Measurements from ENCODE around the gene C11orf65.
"Not testable (repeated sequence)": the region's sequence is repeated elsewhere in the genome, so short reads cannot be mapped to it uniquely, and the experiment has no call there.

The C11orf65 gene

DNA sequence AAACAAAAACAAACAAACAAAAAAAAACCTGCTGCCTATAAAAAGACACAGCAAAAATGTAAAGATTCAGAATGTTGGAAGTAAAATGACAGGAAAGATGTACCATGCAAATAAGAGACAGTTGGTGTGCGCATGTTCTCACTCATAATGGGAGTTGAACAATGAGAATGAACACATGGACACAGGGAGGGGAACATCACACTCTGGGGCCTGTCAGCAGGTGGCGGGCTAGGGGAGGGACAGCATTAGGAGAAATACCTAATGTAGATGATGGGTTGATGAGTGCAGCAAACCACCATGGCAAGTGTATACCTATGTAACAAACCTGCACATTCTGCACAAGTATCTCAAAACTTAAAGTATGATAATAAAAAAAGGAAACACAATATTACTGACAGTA lies 49.8 kb downstream of the C11orf65 start:
- not testable (repeated sequence) for H3K9me3 ChIP-seq; H3K4me1 ChIP-seq; H3K27me3 ChIP-seq; H3K4me3 ChIP-seq (ENCODE audit: low read depth, low read length); H3K36me3 ChIP-seq
- peak; percentile 54 for DNase-seq
- TF ChIP-seq, protein P1, sequence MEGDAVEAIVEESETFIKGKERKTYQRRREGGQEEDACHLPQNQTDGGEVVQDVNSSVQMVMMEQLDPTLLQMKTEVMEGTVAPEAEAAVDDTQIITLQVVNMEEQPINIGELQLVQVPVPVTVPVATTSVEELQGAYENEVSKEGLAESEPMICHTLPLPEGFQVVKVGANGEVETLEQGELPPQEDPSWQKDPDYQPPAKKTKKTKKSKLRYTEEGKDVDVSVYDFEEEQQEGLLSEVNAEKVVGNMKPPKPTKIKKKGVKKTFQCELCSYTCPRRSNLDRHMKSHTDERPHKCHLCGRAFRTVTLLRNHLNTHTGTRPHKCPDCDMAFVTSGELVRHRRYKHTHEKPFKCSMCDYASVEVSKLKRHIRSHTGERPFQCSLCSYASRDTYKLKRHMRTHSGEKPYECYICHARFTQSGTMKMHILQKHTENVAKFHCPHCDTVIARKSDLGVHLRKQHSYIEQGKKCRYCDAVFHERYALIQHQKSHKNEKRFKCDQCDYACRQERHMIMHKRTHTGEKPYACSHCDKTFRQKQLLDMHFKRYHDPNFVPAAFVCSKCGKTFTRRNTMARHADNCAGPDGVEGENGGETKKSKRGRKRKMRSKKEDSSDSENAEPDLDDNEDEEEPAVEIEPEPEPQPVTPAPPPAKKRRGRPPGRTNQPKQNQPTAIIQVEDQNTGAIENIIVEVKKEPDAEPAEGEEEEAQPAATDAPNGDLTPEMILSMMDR (IDR thresholded peaks at IDR 0.05; ENCODE audit: low read depth, low read length): peak; percentile 48

DNA sequence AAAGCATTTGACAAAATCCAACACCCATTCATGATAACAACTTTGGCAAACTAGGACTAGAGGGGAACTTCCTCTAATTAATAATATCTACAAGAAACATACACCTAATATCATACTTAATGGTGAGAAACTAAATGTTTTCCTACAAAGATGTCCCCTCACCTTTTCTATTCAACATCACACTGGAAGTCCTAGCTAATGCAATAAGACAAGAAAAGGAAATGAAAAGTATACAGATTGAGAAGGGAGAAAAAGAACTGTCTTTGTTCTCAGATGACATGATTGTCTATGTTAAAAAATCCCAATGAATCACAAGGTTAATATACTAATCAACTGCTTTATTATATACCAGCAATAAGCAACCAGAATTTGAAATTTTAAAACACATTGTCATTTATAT lies 52.4 kb downstream of the C11orf65 start:
- TF ChIP-seq, protein P1 (IDR thresholded peaks at IDR 0.05; ENCODE audit: low read depth, low read length): no peak
- no peaks in the 10 kb centered on the region for H3K36me3 ChIP-seq
- DNase-seq: no peak
- H3K27me3 ChIP-seq: no peaks in the 10 kb centered on the region
- H3K4me3 ChIP-seq (ENCODE audit: low read depth, low read length): no peak overlapping the region
- H3K9me3 ChIP-seq: no peaks in the 10 kb centered on the region
- no peaks in the 10 kb centered on the region for H3K4me1 ChIP-seq

DNA sequence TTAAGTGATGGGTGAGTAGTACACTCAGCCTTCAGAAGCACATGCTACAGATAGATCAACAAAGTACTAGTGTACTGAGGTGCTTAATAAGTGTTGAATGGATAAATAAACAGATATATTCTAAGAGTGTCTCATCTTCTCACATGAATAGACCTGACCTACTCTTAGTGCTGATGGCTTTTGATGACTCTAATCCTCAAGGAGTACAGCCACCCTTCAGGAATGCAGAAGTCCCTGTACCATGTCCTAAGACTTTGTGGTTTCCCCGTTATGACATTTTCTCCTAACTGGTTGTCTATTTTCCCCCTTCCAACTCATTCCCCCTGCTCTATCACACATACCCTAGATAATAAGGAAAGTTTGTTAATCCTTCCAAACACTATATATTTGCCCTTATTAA lies 61.6 kb downstream of the C11orf65 start:
- TF ChIP-seq, protein P1 (IDR thresholded peaks at IDR 0.05; ENCODE audit: low read depth, low read length): no peak
- H3K9me3 ChIP-seq: no peaks in the 10 kb centered on the region
- DNase-seq: no peak
- no peak overlapping the region for H3K4me3 ChIP-seq (ENCODE audit: low read depth, low read length)
- no peaks in the 10 kb centered on the region for H3K36me3 ChIP-seq
- no peaks in the 10 kb centered on the region for H3K4me1 ChIP-seq
- H3K27me3 ChIP-seq: no peaks in the 10 kb centered on the region

DNA sequence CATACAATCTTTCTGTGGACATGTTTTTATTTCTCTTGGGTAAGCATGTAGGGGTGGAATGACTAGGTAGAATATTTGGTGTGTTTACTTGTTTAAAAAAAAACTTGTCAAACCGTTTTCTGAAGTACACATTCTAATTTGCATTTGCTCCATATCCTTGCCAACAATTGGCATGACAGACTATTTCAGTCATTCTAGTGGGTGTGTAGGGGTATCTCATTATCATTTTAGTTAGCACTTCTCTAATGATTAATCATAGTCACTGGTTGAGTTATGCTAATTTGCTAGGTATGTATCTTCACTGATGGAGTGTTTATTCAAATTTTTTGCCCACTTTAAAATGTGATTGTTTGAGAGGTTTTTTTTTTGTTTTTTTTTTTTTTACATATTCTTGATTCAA lies 64.3 kb downstream of the C11orf65 start:
- no peaks in the 10 kb centered on the region for H3K36me3 ChIP-seq
- TF ChIP-seq, protein P1 (IDR thresholded peaks at IDR 0.05; ENCODE audit: low read depth, low read length): no peak
- no peaks in the 10 kb centered on the region for H3K4me1 ChIP-seq
- no peaks in the 10 kb centered on the region for H3K27me3 ChIP-seq
- DNase-seq: no peak
- no peak overlapping the region for H3K4me3 ChIP-seq (ENCODE audit: low read depth, low read length)
- no peaks in the 10 kb centered on the region for H3K9me3 ChIP-seq

DNA sequence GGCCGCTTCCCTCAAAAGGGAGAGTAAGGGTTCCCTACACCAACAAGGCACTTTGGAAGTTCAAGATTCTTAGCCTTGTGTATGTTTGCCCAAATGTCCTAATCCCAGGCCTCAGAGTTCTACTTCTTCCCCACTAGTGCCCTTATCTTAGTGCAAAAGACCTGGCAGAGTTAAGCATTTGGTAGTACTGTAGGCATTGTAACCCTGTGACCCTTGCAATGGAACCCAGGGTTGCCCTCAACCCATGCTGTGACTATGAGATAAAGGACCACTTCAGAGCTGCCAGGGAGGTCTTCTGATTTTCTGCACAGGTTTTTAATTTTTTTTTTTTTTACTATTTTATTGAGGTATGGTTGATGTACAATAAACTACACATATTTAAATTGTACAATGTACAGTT lies 65.1 kb downstream of the C11orf65 start:
- H3K27me3 ChIP-seq: no peaks in the 10 kb centered on the region

DNA sequence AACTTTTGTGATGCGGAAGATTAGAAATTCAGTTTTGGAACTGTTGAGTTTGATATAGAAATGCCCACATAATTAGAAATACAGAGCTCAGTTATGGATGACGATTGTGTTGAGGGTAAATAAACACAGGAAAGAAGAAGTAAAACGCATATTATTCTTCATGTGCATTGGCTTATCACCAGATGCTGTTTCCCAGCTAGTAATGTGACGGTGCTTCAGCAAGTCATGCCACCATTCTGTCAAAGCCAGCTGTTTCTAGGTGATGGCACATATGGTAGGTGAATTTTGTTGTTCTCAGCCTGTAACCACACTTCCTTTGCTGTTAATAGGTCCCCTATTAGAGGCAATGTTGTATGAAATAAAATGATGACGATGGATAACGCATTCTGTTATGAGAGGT lies 68.9 kb downstream of the C11orf65 start:
- TF ChIP-seq, protein P1 (IDR thresholded peaks at IDR 0.05; ENCODE audit: low read depth, low read length): no peak
- Histone ChIP-seq H3K36me3 (no peaks in the 10 kb centered on the region), H3K4me1 (no peaks in the 10 kb centered on the region), H3K4me3 (ENCODE audit: low read depth, low read length) (no peak overlapping the region), H3K9me3 (no peaks in the 10 kb centered on the region), H3K27me3 (no peaks in the 10 kb centered on the region)
- no peak for DNase-seq

More for the DNA sequence above, 65.1 kb downstream of the C11orf65 start:
- H3K4me3 ChIP-seq (ENCODE audit: low read depth, low read length): no peak overlapping the region
- no peaks in the 10 kb centered on the region for H3K36me3 ChIP-seq
- H3K9me3 ChIP-seq: no peaks in the 10 kb centered on the region
- TF ChIP-seq, protein P1 (IDR thresholded peaks at IDR 0.05; ENCODE audit: low read depth, low read length): no peak
- DNase-seq: no peak
- H3K4me1 ChIP-seq: no peaks in the 10 kb centered on the region

DNA sequence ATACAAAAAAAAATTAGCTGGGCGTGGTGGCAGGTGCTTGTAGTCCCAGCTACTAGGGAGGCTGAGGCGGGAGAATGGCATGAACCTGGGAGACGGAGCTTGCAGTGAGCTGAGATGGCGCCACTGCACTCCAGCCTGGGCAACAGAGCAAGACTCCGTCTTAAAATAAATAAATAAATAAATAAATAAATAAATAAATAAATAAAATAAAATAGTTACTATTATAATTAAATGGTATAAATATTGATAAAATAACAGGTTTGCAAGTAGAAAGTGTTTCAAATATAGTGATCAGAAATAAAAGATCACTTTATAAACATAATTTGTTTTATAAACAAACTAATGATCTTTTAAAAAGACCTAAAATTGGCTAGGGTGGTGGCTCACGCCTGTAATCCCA lies 70.7 kb downstream of the C11orf65 start:
- DNase-seq, H3K4me1 ChIP-seq: not testable (repeated sequence)

More for the DNA sequence above, 70.7 kb downstream of the C11orf65 start:
- H3K9me3 ChIP-seq; H3K27me3 ChIP-seq; H3K4me3 ChIP-seq (ENCODE audit: low read depth, low read length); H3K36me3 ChIP-seq: not testable (repeated sequence)
